ENCODE results near the gene TRAP1.
A peak's percentile ranks its signal among the peaks of the same experiment; 100 is the strongest.
"Not testable (repeated sequence)": the region's sequence is repeated elsewhere in the genome, so short reads cannot be mapped to it uniquely, and the experiment has no call there.

TRAP1 gene

DNA sequence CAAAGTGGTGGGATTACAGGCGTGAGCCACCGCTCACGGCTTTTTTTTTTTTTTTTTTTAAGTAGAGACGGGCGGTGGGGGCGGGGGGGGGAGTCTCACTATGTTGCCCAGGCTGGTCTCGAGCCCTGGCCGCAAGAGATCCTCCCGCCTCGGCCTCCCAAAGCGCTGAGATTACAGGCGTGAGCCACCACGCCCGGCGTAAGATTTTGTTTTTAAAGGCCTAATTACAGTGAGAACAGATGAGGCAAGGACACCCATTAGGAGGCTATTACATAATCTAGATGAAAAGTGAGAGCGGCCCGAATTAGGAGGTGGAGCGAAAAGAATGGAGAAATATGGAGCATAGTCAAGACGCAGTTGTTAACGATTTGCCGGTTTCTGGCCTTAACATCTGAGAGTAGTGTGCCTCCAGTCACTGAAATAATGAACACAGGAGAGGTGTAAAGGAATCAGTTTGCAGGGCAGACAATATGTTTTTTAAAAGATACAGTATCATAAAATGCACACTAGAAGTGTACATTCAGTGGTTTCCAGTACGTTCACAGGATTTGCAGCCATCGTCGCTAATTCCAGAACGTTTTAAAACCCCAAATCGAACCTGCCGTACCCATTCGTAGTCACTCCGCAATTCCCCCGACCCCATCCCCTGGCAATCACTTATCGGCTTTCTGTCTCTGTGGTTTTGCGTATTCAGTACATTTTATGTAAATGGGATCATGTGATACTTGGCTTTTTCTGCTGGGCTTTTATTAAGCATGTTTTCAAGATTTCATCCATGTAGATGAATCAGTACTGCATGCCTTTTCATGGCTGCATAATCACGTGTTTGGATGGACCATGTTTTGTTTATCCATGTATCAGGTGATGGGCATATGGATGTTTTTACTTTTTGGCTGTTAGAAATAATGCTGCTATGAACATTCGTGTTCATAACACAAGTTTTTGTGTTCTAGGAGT lies 104.5 kb downstream of the TRAP1 start:
- no peak for DNase-seq (ENCODE audit: low read depth, low spot score)

DNA sequence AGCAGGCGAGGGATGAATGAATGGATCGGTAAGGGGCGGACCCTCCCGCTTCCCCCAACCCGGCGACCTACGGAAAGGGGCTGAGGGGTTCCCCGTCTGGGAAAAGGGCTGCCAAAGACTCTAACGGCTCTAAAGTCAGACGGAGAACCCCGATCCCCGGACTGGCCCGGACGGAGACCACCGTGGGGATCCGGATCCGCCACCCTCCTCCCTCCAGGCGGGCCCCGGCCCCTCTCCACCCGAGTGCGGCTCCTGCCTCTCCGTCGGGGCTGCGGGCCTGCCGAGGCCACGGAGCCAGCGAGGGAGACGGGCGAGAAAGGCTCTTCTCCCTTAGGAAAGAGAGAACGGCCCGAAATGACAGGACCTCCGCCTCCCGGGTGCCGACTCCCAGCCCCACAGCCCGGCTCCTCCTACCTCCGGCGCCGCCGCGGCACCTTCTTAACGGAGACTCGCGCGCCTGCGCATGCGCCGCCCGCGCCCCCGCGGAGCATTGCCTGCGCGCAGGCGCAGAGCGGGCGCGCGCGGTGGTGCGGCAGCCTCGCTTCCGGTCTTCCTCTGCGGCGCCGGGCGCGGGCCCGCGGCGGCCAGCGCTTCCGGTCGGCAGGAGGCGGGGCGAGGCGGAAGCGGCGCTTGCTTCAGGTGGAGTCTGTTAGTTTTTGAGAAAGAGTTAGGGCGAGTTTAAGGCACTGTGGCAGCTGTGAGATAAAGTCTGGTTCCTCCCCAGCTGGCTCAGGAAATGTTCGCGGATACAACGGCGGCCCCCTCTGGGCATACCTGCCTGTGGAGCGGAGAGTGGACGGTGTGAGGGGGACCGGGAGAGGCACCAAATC lies 106.0 kb downstream of the TRAP1 start, which contains the start of gene SLX4:
SLX4 (minus strand) TSS at position 461 of the 830 bp plus-strand sequence. CDS start 2,642 bp downstream, outside the sequence.
- peak; percentile 70 for DNase-seq (ENCODE audit: low read depth, low spot score)

DNA sequence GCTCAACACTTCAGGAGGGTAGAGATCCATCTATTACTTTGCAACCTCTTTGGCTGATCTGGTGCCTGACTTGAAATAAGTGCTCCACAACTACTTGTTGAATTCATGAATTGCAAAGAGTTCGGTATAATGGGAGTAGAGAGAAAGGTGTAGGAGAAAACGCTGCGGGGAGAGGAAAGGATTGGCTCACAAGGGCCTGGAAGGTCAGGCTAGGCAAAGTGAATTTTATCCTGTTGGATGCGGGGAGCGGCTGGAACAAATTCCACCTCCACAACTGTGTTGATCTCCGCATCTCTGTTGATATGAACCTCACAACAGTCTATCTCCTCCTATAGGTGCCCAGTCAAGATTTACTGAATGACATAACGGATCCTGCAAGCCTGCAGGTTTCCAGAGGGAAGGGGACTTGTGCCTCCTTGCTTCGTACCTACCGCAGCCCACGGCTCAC lies 106.6 kb downstream of the TRAP1 start:
- no peak for DNase-seq (ENCODE audit: low read depth, low spot score)

DNA sequence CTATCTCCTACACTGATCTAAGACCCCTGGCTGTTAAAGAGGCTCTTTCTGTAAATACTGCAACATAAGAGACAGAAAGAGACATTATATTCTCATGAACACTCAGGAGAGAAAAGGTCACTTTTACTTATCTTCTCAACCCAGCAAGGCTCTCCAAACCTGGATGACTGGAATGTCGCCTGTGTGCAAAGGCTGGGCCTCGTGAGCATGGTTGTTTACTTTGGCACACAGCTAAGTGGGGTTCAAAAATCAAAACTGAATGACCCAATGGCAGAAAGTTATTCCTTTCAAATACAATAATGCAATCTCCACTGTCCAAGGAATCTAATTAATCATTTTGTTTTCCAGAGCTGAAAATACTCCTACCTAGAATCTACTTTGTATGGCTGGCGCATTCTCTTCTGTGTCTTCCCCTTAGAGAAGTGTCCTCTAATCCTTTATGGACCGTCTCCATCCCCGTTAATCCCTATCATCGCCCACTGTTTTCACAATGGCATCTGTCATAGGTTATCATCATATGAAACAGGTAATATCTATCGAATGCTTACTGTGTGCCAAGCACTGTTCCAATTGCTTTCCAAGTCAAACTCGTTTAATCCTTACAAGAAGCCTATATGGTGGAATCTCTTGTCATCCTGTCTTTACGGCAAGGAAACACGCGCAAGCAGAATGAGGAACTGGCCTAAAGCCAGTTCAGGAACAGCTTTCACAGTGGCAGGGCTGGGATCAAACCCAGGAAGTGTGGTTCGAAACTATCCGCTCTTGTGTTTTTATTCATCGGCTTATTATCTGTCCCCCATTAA lies 107.2 kb downstream of the TRAP1 start:
- no peak for DNase-seq (ENCODE audit: low read depth, low spot score)

DNA sequence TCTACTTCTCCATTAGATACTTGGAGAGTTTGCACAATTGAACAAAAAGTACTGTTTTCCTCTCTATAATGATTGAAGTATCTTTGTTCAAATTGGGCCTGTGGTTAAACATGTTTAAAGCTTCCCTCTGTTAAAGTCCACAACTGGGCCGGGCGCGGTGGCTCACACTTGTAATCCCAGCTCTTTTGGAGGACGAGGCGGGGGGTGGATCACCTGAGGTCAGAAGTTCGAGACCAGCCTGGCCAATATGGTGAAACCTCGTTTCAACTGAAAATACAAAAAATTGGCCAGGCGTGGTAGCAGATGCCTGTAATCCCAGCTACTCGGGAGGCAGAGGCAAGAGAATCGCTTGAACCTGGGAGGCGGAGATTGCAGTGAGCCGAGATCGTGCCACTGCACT lies 108.3 kb downstream of the TRAP1 start:
- not testable (repeated sequence) for DNase-seq (ENCODE audit: low read depth, low spot score)

DNA sequence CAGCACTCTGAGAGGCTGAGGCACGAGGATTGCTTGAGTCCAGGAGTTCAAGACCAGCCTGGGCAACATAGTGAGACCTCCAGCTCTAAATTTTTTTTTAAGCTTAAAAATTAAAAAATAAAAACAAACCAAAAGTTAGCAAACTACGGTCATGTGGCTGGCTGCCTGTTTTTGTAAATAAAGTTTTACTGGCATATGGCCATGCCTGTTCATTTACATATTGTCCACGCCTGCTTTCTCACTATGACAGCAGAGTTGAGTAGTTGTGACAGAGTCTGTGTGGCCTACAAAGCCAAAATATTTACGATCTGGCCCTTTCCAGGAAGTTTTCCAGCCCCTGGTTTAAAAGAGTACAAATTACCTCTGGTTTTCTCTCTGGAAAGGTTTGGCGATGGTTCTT lies 109.3 kb downstream of the TRAP1 start:
- no peak for DNase-seq (ENCODE audit: low read depth, low spot score)

All from activated naive CD8-positive, alpha-beta T cell treated with anti-CD3 and anti-CD28 coated beads, Interleukin-2, amount 50 U/mL, for 16 hours (primary cell).